GM12801 (cell line): Measurements from ENCODE around the gene KCNQ1OT1.

Source experiments
- CTCF ChIP-seq: IDR thresholded peaks from one replicate; pipeline ENCODE4 v1.5.1; 2011; ENCODE audit warnings: control low read depth; ENCODE audit not compliant: insufficient read length; ENCODE audit errors: extremely low read depth

Gene KCNQ1OT1

GRCh38 chr11:2644844-2645778, 54.7 kb downstream of the KCNQ1OT1 start:
- no peak for TF ChIP-seq CTCF

GRCh38 chr11:2643746-2644145, 56.0 kb downstream of the KCNQ1OT1 start:
- TF ChIP-seq CTCF, result no peak

- no peak for TF ChIP-seq CTCF
Measured at GRCh38 chr11:2641623-2642022, 58.2 kb downstream of the KCNQ1OT1 start.

GRCh38 chr11:2631161-2631560, 68.6 kb downstream of the KCNQ1OT1 start:
- TF ChIP-seq CTCF, result no peak

GRCh38 chr11:2630679-2631078, 69.1 kb downstream of the KCNQ1OT1 start:
- no peak for TF ChIP-seq CTCF

- no peak for TF ChIP-seq CTCF
Measured at GRCh38 chr11:2625183-2625582, 74.6 kb downstream of the KCNQ1OT1 start.

- TF ChIP-seq CTCF, result no peak
Measured at GRCh38 chr11:2621894-2622293, 77.9 kb downstream of the KCNQ1OT1 start.
